Ovary (tissue), 9 donors: Measurements from ENCODE around the gene MCCC1. TPM values are rescaled to one million over a fixed set of nuclear protein-coding genes. Genes with fewer than 3 reads are reported as not detected.

Experiments used
- DNase-seq, 5 donors: peaks; one replicate each; pipeline ENCODE4 v3.0.0-alpha.2; 2019 to 2020
- H3K27ac ChIP-seq, 2 donors: fragments of 200-600 bp; one replicate each; pipeline versions ENCODE4 v1.5.1 to v1.8.0; 2019 to 2022
- H3K27me3 ChIP-seq: fragments of 200-600 bp; one replicate; pipeline ENCODE4 v1.8.0; 2022
- H3K36me3 ChIP-seq: fragments of 200-600 bp; sonication (generic); one replicate; pipeline ENCODE4 v1.5.1; 2019
- H3K4me1 ChIP-seq: one replicate; pipeline ENCODE4 v1.8.1; 2013; ENCODE audit warnings: mild to moderate bottlenecking, moderate library complexity; ENCODE audit not compliant: insufficient read depth
- H3K4me3 ChIP-seq: fragments of 200-600 bp; sonication (generic); one replicate; pipeline ENCODE4 v1.5.1; 2017
- H3K9me3 ChIP-seq, 2 donors: fragments of 200-600 bp in 1 of 2; sonication (generic) in 1 of 2; one replicate each; pipeline versions ENCODE4 v1.5.1 to v1.8.1; 2013 to 2019; ENCODE audit warnings: mild to moderate bottlenecking in 1 of 2, moderate library complexity in 1 of 2
- EP300 ChIP-seq: sonication (generic); formaldehyde crosslinking; IDR thresholded peaks from one replicate; pipeline ENCODE4 v1.6.1; 2017; ENCODE audit warnings: antibody characterized with exemption
- POLR2A ChIP-seq: fragments of 450-650 bp; IDR thresholded peaks from one replicate; pipeline ENCODE4 v1.6.1; 2017; ENCODE audit warnings: antibody characterized with exemption, mild to moderate bottlenecking, moderate library complexity
- WGBS, 3 donors: extraction: QIAGEN DNeasy Blood & Tissue Kit in 1 of 3; methylation state at CpG; one replicate each; pipeline versions ENCODE4 v1.1.5 to v1.1.7; 2013 to 2017; 5-methylcytosine and 5-hydroxymethylcytosine counted together
- intact Hi-C, 4 donors: fragments of 100-400 bp; cut with DNase I; formaldehyde crosslinking; loops; one replicate each; pipeline versions ENCODE4 v1.11.0 to v1.15.1; 2022 to 2023
- polyA plus RNA-seq, 2 donors: library from polyadenylated mRNA; stranded (reverse); fragments of 200-250 nt in 1 of 2; fragments of 350-450 nt in 1 of 2; fragmentation: Illumina TruSeq in 1 of 2; extraction: RNeasy Lipid Tissue Mini Kit (QIAGEN cat#74804) in 1 of 2; gene quantifications; one replicate each; pipeline ENCODE4 v1.2.3, GENCODE V29; 2013 to 2014
- total RNA-seq, 7 donors: library from RNA; depleted of rRNA in 2 of 7; stranded (reverse); fragments of >200 nt in 2 of 7; fragmentation: NEBNext Ultra II Directional in 3 of 7; extraction: Animal tissue kit (Norgen Biotek cat#: 25700) in 3 of 7; gene quantifications; one replicate each; pipeline versions ENCODE4 v1.1.0 to v1.2.4, GENCODE V29; 2016 to 2023
- TF ChIP-seq, protein P1 (sequence below), 3 donors: fragments of 450-650 bp in 2 of 3; fragments of 200-600 bp in 1 of 3; IDR thresholded peaks; one replicate each; pipeline versions ENCODE4 v1.5.1 to v1.8.0; 2016 to 2022; ENCODE audit warnings: antibody characterized with exemption in 3 of 3, mild to moderate bottlenecking in 1 of 3
- donor health status: DM: no; HTN: no; CAD: no; lungs with moderate emphysema.
- donor health status: DM: no; HTN: no; CAD: no.
- donor health status: Bipolar disorder and iron deficiency.
- donor health status: DM: yes; HTN: yes; CAD: no.
- donor health status: DM: no; HTN: no; CAD: no.
- donor health status: DM: yes; HTN: yes; CAD: no.

The MCCC1 gene
- total and polyA plus RNA-seq, 9 donors = 21.7 to 32.8 (median 28.5) TPM

GRCh38 chr3:183081459-183082183 lies 17.7 kb downstream of the MCCC1 start:
- H3K36me3 ChIP-seq = no peaks in the 10 kb centered on the region
- no peak overlapping the region for H3K27ac ChIP-seq
- no peaks in the 10 kb centered on the region for H3K4me1 ChIP-seq
- no peaks in the 10 kb centered on the region for H3K9me3 ChIP-seq
- no peak for TF ChIP-seq EP300
- TF ChIP-seq, protein P1, sequence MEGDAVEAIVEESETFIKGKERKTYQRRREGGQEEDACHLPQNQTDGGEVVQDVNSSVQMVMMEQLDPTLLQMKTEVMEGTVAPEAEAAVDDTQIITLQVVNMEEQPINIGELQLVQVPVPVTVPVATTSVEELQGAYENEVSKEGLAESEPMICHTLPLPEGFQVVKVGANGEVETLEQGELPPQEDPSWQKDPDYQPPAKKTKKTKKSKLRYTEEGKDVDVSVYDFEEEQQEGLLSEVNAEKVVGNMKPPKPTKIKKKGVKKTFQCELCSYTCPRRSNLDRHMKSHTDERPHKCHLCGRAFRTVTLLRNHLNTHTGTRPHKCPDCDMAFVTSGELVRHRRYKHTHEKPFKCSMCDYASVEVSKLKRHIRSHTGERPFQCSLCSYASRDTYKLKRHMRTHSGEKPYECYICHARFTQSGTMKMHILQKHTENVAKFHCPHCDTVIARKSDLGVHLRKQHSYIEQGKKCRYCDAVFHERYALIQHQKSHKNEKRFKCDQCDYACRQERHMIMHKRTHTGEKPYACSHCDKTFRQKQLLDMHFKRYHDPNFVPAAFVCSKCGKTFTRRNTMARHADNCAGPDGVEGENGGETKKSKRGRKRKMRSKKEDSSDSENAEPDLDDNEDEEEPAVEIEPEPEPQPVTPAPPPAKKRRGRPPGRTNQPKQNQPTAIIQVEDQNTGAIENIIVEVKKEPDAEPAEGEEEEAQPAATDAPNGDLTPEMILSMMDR (IDR thresholded peaks at IDR 0.05) = no peak
- TF ChIP-seq POLR2A = no peak
- no peak overlapping the region for H3K4me3 ChIP-seq
- H3K27me3 ChIP-seq = no peaks in the 10 kb centered on the region
- WGBS, 3 donors = 92 to 98% (median 95%) methylated on average over 6 of the region's 6 CpGs
- no peak for DNase-seq
- intact Hi-C loops = no loop called here

GRCh38 chr3:183080628-183081027 lies 18.7 kb downstream of the MCCC1 start:
- TF ChIP-seq POLR2A (no peak), EP300 (no peak)
- TF ChIP-seq, protein P1 (IDR thresholded peaks at IDR 0.05) = no peak
- Histone ChIP-seq H3K4me3 (no peak overlapping the region), H3K36me3 (no peaks in the 10 kb centered on the region), H3K27ac (no peak overlapping the region), H3K4me1 (no peaks in the 10 kb centered on the region), H3K27me3 (no peaks in the 10 kb centered on the region), H3K9me3 (no peaks in the 10 kb centered on the region)
- no peak for DNase-seq
- 98 to 99% (median 99%) methylated on average over 3 of the region's 3 CpGs for WGBS, 3 donors
- intact Hi-C loops = no loop called here

DNA sequence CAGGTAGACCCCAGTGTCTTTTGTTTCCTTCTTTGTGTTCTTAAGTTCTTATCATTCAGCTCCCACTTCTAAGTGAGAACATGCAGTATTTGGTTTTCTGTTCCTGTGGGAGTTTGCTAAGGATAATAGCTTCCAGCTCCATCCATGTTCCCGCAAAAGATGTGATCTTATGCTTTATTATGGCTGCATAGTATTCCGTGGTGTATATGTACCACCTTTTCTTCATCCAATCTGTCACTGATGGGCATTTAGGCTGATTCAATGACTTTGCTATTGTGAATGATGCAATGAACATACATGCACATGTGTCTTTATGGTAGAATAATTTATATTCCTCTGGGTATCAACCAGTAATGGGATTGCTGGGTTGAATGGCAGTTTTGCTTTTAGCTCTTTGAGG lies 24.4 kb downstream of the MCCC1 start:
- 93 to 98% (median 97%) methylated on average over 2 of the region's 2 CpGs for WGBS, 3 donors
- Histone ChIP-seq H3K27ac (no peak overlapping the region), H3K36me3 (no peaks in the 10 kb centered on the region), H3K9me3 (no peaks in the 10 kb centered on the region), H3K4me3 (no peak overlapping the region), H3K4me1 (no peaks in the 10 kb centered on the region), H3K27me3 (no peaks in the 10 kb centered on the region)
- no peak for DNase-seq
- TF ChIP-seq POLR2A = no peak
- TF ChIP-seq, protein P1 (IDR thresholded peaks at IDR 0.05) = no peak
- TF ChIP-seq EP300 = no peak
- intact Hi-C loops = no loop called here

DNA sequence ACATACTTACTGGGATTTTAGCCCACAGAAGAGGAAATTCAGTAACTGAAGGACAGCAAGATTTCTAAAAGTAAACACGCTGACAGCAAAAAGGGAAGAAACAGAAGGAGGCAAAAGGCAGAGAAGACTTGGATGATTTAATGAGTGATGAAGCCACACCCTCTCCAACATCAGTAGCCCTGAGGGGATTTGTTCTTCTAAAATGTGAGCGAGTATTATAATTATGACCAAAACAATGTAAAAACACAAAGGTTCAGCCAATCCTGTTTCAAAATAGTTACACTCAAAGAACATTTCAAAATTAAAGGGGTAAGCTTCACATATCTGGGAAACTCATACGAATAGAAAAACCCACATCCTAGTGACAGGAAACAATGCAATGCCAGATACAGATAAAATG lies 25.0 kb downstream of the MCCC1 start:
- Histone ChIP-seq H3K4me3 (no peak overlapping the region), H3K9me3 (no peaks in the 10 kb centered on the region), H3K27me3 (no peaks in the 10 kb centered on the region), H3K36me3 (no peaks in the 10 kb centered on the region), H3K27ac (no peak overlapping the region), H3K4me1 (no peaks in the 10 kb centered on the region)
- WGBS, 3 donors = 5 to 29% (median 20%) methylated on average over 3 of the region's 3 CpGs
- DNase-seq = no peak
- intact Hi-C loops = no loop called here
- TF ChIP-seq POLR2A (no peak), EP300 (no peak)
- TF ChIP-seq, protein P1 (IDR thresholded peaks at IDR 0.05) = no peak
